ENCODE measurements around the gene PEAK3. TPM values are rescaled to one million over a fixed set of nuclear protein-coding genes. Genes with fewer than 3 reads are reported as not detected.

Gene PEAK3
- polyA plus RNA-seq, 2 donors = 0.02 to 0.06 TPM

DNA sequence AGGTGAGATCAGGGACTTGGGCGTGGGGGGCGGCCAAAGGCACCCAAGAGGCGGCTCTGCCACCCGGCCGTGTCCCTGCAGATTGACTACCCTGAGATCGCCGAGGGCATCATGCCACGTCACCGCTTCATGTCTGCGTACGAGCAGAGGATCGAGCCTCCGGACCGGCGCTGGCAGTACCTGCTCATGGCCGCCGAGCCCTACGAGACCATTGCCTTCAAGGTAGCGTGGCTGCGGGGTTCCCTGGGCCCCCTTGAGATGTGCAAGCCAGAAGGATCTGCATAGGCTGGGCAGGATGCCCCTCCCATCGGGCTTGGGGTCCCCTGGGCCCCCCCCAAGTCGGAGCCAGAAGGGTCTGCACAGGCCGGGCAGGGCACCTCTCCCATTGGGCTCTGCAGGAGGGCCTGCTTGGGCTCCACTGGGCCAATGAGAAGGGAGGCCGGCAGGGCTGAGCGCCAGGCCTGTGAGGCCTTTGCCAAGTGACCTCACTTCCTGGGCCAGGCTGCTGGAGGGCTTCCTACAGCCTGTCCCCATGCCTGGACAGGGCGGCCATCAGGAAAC is 35.1 kb downstream of the PEAK3 start:
- no peak overlapping the region for H3K4me3 ChIP-seq (ENCODE audit: low read depth in 1 of 2, low read length in 2 of 2)
- H3K9me3 ChIP-seq (ENCODE audit: control insufficient read depth in 2 of 2, insufficient read depth in 1 of 2, low read depth in 1 of 2, low read length in 1 of 2) = no peaks in the 10 kb centered on the region
- H3K27ac ChIP-seq (ENCODE audit: low read depth in 2 of 2, low read length in 1 of 2) = no peak overlapping the region
- peaks cover 6 to 24% of the 10 kb centered on the region in 2 donors for H3K4me1 ChIP-seq (ENCODE audit: control insufficient read depth in 2 of 2, insufficient read depth in 2 of 2, low read length in 1 of 2)
- peaks cover 15 to 54% of the 10 kb centered on the region in 2 donors for H3K36me3 ChIP-seq (ENCODE audit: control insufficient read depth in 2 of 2, insufficient read depth in 2 of 2, low read length in 1 of 2)
- 83 to 84% methylated on average over 26 of the region's 26 CpGs for WGBS, 2 donors
- H3K27me3 ChIP-seq (ENCODE audit: control insufficient read depth in 1 of 2, insufficient read depth in 2 of 2, low read length in 2 of 2) = peaks cover 0 to 13% of the 10 kb centered on the region in 2 donors

GRCh38 chr19:2246014-2246620 is 35.9 kb downstream of the PEAK3 start:
- Histone ChIP-seq H3K9me3 (ENCODE audit: control insufficient read depth in 2 of 2, insufficient read depth in 1 of 2, low read depth in 1 of 2, low read length in 1 of 2) (no peaks in the 10 kb centered on the region), H3K4me1 (ENCODE audit: control insufficient read depth in 2 of 2, insufficient read depth in 2 of 2, low read length in 1 of 2) (peaks cover 3 to 23% of the 10 kb centered on the region in 2 donors), H3K27ac (ENCODE audit: low read depth in 2 of 2, low read length in 1 of 2) (no peak overlapping the region), H3K27me3 (ENCODE audit: control insufficient read depth in 1 of 2, insufficient read depth in 2 of 2, low read length in 2 of 2) (peaks cover 0 to 10% of the 10 kb centered on the region in 2 donors), H3K36me3 (ENCODE audit: control insufficient read depth in 2 of 2, insufficient read depth in 2 of 2, low read length in 1 of 2) (peaks cover 15 to 54% of the 10 kb centered on the region in 2 donors), H3K4me3 (ENCODE audit: low read depth in 1 of 2, low read length in 2 of 2) (no peak overlapping the region)
- 91 to 92% methylated on average over 25 of the region's 25 CpGs for WGBS, 2 donors

DNA sequence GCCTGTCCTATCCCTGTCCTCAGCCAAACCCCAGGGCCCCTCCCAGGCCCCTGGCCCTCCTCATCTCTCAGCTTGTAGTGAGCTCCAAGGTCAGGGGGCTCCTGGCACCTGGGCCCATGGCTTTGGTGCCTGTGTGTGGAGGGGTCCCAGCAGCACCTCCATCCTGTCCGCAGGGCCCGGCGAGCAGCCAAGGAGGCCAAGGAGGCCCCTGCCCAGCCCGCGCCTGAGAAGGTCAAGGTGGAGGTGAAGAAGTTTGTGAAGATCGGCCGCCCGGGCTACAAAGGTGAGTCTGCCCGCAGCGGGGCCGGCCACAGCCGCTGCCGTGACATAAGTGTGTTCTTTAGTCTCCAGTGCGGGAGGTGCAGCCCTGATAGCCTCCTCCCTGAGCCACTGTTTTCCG is 36.7 kb downstream of the PEAK3 start:
- Histone ChIP-seq H3K4me3 (ENCODE audit: low read depth in 1 of 2, low read length in 2 of 2) (no peak overlapping the region), H3K27ac (ENCODE audit: low read depth in 2 of 2, low read length in 1 of 2) (no peak overlapping the region), H3K36me3 (ENCODE audit: control insufficient read depth in 2 of 2, insufficient read depth in 2 of 2, low read length in 1 of 2) (peaks cover 15 to 54% of the 10 kb centered on the region in 2 donors), H3K4me1 (ENCODE audit: control insufficient read depth in 2 of 2, insufficient read depth in 2 of 2, low read length in 1 of 2) (peaks cover 6 to 23% of the 10 kb centered on the region in 2 donors), H3K27me3 (ENCODE audit: control insufficient read depth in 1 of 2, insufficient read depth in 2 of 2, low read length in 2 of 2) (peaks cover 0 to 3% of the 10 kb centered on the region in 2 donors), H3K9me3 (ENCODE audit: control insufficient read depth in 2 of 2, insufficient read depth in 1 of 2, low read depth in 1 of 2, low read length in 1 of 2) (no peaks in the 10 kb centered on the region)
- 95% methylated on average over 15 of the region's 15 CpGs for WGBS, 2 donors

GRCh38 chr19:2244486-2244885 is 37.5 kb downstream of the PEAK3 start:
- Histone ChIP-seq H3K4me3 (ENCODE audit: low read depth in 1 of 2, low read length in 2 of 2) (no peak overlapping the region), H3K27ac (ENCODE audit: low read depth in 2 of 2, low read length in 1 of 2) (no peak overlapping the region), H3K36me3 (ENCODE audit: control insufficient read depth in 2 of 2, insufficient read depth in 2 of 2, low read length in 1 of 2) (peaks cover 15 to 54% of the 10 kb centered on the region in 2 donors), H3K9me3 (ENCODE audit: control insufficient read depth in 2 of 2, insufficient read depth in 1 of 2, low read depth in 1 of 2, low read length in 1 of 2) (no peaks in the 10 kb centered on the region), H3K4me1 (ENCODE audit: control insufficient read depth in 2 of 2, insufficient read depth in 2 of 2, low read length in 1 of 2) (peaks cover 6 to 25% of the 10 kb centered on the region in 2 donors), H3K27me3 (ENCODE audit: control insufficient read depth in 1 of 2, insufficient read depth in 2 of 2, low read length in 2 of 2) (no peaks in the 10 kb centered on the region)
- 86 to 91% methylated on average over 21 of the region's 21 CpGs for WGBS, 2 donors

DNA sequence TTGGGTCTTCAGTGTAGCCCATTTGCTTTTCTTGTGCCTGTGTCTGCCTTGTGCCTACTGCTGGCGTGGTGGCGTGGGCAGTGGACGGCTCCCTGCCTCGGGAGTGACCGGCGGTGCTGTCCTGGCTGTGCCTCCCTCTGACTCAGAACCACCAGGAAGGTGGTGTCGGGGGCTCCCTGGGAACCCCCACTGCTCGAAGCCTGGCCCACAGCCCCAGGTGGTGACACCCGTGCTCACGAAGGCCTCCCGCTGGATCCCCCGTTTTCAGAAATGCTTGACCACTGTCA is 37.9 kb downstream of the PEAK3 start:
- Histone ChIP-seq H3K27ac (ENCODE audit: low read depth in 2 of 2, low read length in 1 of 2) (no peak overlapping the region), H3K36me3 (ENCODE audit: control insufficient read depth in 2 of 2, insufficient read depth in 2 of 2, low read length in 1 of 2) (peaks cover 15 to 52% of the 10 kb centered on the region in 2 donors), H3K4me3 (ENCODE audit: low read depth in 1 of 2, low read length in 2 of 2) (no peak overlapping the region), H3K4me1 (ENCODE audit: control insufficient read depth in 2 of 2, insufficient read depth in 2 of 2, low read length in 1 of 2) (peaks cover 6 to 25% of the 10 kb centered on the region in 2 donors), H3K9me3 (ENCODE audit: control insufficient read depth in 2 of 2, insufficient read depth in 1 of 2, low read depth in 1 of 2, low read length in 1 of 2) (no peaks in the 10 kb centered on the region), H3K27me3 (ENCODE audit: control insufficient read depth in 1 of 2, insufficient read depth in 2 of 2, low read length in 2 of 2) (no peaks in the 10 kb centered on the region)
- WGBS, 2 donors = 84 to 92% methylated on average over 12 of the region's 12 CpGs

DNA sequence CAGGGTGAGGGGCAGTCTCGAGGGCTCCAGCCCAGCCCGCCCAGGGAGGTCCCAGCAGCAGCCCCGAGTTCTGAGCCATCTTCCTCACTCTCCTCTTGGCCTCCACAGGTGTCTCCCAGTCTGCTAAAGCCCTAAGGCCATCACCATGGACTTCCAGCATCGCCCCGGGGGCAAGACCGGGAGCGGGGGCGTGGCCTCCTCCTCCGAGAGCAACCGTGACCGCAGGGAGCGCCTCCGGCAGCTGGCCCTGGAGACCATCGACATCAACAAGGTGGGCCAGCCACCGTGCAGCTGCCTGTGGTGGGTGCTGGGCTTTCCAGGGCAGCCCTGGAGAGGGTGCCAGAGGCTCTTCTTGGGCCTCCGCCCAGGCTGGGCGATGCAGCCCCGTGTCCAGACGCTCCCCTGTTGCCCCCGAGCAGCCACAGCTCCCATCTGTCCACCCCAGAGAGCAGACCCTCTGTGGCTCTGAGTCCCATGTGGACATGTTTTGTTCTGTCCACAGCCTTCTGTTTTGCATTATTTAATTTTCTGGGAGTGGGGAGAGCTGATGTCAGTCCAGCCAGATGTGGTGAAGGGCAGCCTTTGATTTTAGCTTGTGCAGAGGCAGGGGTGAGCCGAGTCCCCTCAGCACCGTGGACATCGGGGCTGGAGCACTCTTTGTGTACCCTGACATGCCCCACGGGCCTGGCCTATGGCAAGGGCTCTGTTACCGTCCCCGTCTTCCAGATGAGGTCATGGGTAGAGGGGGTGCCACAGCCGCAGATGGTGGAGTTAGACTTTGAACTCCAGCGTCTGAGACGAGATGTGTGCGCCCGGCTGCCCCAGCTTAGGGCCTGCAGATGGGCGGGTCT is 38.5 kb downstream of the PEAK3 start:
- H3K36me3 ChIP-seq (ENCODE audit: control insufficient read depth in 2 of 2, insufficient read depth in 2 of 2, low read length in 1 of 2) = peaks cover 11 to 47% of the 10 kb centered on the region in 2 donors
- H3K27me3 ChIP-seq (ENCODE audit: control insufficient read depth in 1 of 2, insufficient read depth in 2 of 2, low read length in 2 of 2) = no peaks in the 10 kb centered on the region
- peaks cover 6 to 25% of the 10 kb centered on the region in 2 donors for H3K4me1 ChIP-seq (ENCODE audit: control insufficient read depth in 2 of 2, insufficient read depth in 2 of 2, low read length in 1 of 2)
- H3K27ac ChIP-seq (ENCODE audit: low read depth in 2 of 2, low read length in 1 of 2) = no peak overlapping the region
- H3K9me3 ChIP-seq (ENCODE audit: control insufficient read depth in 2 of 2, insufficient read depth in 1 of 2, low read depth in 1 of 2, low read length in 1 of 2) = no peaks in the 10 kb centered on the region
- 74 to 84% methylated on average over 32 of the region's 32 CpGs for WGBS, 2 donors
- H3K4me3 ChIP-seq (ENCODE audit: low read depth in 1 of 2, low read length in 2 of 2) = no peak overlapping the region

DNA sequence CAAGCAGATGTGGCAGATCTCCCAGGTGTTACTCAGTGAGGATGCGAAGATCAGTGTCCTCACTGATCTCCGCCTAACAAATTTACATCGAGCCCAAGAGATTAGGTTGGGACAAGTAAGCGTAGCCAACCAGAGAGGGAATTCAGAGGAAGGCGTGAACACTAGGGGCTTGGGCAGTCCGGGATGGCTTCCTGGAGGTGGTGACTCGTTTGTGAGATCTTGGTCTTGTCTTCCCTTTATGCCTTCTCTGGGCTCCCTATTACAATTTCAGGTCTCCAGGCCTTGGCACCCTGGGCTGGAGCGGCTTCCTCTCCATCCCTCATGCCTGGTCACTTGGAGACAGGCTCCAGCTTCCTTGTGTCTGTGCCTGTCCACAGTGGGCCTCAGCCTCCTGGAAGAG is 39.2 kb downstream of the PEAK3 start:
- Histone ChIP-seq H3K27ac (ENCODE audit: low read depth in 2 of 2, low read length in 1 of 2) (no peak overlapping the region), H3K4me3 (ENCODE audit: low read depth in 1 of 2, low read length in 2 of 2) (no peak overlapping the region), H3K4me1 (ENCODE audit: control insufficient read depth in 2 of 2, insufficient read depth in 2 of 2, low read length in 1 of 2) (peaks cover 6 to 27% of the 10 kb centered on the region in 2 donors), H3K36me3 (ENCODE audit: control insufficient read depth in 2 of 2, insufficient read depth in 2 of 2, low read length in 1 of 2) (peaks cover 10 to 45% of the 10 kb centered on the region in 2 donors), H3K9me3 (ENCODE audit: control insufficient read depth in 2 of 2, insufficient read depth in 1 of 2, low read depth in 1 of 2, low read length in 1 of 2) (no peaks in the 10 kb centered on the region), H3K27me3 (ENCODE audit: control insufficient read depth in 1 of 2, insufficient read depth in 2 of 2, low read length in 2 of 2) (no peaks in the 10 kb centered on the region)
- WGBS, 2 donors = 88 to 89% methylated on average over 8 of the region's 8 CpGs

- Histone ChIP-seq H3K36me3 (ENCODE audit: control insufficient read depth in 2 of 2, insufficient read depth in 2 of 2, low read length in 1 of 2) (peaks cover 10 to 39% of the 10 kb centered on the region in 2 donors), H3K27ac (ENCODE audit: low read depth in 2 of 2, low read length in 1 of 2) (no peak overlapping the region), H3K9me3 (ENCODE audit: control insufficient read depth in 2 of 2, insufficient read depth in 1 of 2, low read depth in 1 of 2, low read length in 1 of 2) (no peaks in the 10 kb centered on the region), H3K27me3 (ENCODE audit: control insufficient read depth in 1 of 2, insufficient read depth in 2 of 2, low read length in 2 of 2) (no peaks in the 10 kb centered on the region), H3K4me1 (ENCODE audit: control insufficient read depth in 2 of 2, insufficient read depth in 2 of 2, low read length in 1 of 2) (peaks cover 6 to 32% of the 10 kb centered on the region in 2 donors), H3K4me3 (ENCODE audit: low read depth in 1 of 2, low read length in 2 of 2) (no peak overlapping the region)
- WGBS, 2 donors = 84 to 87% methylated on average over 11 to 12 of the region's 12 CpGs
Measured at GRCh38 chr19:2242092-2242537, 39.9 kb downstream of the PEAK3 start.

DNA sequence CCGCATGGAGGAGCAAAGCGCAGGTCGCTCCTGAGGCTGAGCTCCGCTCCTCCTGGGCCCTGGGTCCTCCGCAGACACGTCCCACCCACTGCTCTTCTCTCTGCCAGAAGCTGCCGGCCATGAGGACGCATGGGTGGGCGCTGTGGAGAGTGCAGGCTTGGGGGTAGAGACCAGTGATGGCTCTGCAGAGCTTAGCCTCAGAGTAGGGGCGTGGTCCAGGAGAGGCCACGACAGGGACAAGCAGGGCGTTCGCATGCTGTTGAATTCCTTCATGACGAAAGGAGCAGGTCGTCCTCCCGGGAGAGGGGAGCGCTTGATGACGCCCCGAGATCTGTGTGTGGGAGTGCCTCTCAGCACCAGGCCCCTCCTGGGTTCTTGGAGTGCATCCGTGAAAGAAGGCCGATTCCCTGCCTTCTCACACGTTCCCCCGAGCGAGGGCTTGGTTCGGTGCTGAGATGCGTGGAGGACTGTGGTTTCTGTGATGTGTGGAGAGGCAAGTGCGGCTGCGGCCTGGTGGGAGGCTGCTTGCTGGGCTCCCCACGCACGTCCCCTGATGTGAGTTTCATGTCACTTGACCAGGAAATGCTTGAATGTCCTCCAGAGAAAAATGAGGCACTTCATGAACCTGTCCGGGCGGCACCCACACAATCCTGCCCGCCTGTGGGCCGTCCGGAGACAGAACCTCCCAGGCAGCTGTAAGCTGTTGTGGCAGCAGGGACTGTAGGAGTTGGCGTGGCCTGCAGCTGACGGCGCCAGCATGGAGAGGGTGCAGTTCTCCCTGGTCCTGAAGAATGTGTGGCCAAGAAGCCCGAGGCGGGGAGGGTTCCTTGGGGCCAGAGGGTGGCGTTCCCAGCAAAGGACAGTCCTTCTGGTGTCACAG is 40.9 kb downstream of the PEAK3 start:
- Histone ChIP-seq H3K9me3 (ENCODE audit: control insufficient read depth in 2 of 2, insufficient read depth in 1 of 2, low read depth in 1 of 2, low read length in 1 of 2) (no peaks in the 10 kb centered on the region), H3K4me3 (ENCODE audit: low read depth in 1 of 2, low read length in 2 of 2) (peak overlapping the region; percentile 1 to 9), H3K27ac (ENCODE audit: low read depth in 2 of 2, low read length in 1 of 2) (peak overlapping the region; percentile 81), H3K27me3 (ENCODE audit: control insufficient read depth in 1 of 2, insufficient read depth in 2 of 2, low read length in 2 of 2) (no peaks in the 10 kb centered on the region), H3K4me1 (ENCODE audit: control insufficient read depth in 2 of 2, insufficient read depth in 2 of 2, low read length in 1 of 2) (peaks cover 6 to 32% of the 10 kb centered on the region in 2 donors), H3K36me3 (ENCODE audit: control insufficient read depth in 2 of 2, insufficient read depth in 2 of 2, low read length in 1 of 2) (peaks cover 10 to 29% of the 10 kb centered on the region in 2 donors)
- WGBS, 2 donors = 53 to 55% methylated on average over 41 of the region's 41 CpGs
